IPS-18c (cell line): Measurements from ENCODE around the gene KLHL15.
"Not testable (repeated sequence)": the region's sequence is repeated elsewhere in the genome, so short reads cannot be mapped to it uniquely, and the experiment has no call there.

Experiments
- H3K4me3 ChIP-seq: 2 replicates; pipeline ENCODE4 v1.7.0; 2013; ENCODE audit warnings: low read depth, mild to moderate bottlenecking, low read length, moderate library complexity; ENCODE audit not compliant: insufficient read depth
- H3K9me3 ChIP-seq: one replicate; pipeline ENCODE4 v1.6.1; 2013; ENCODE audit warnings: mild to moderate bottlenecking, low read length, moderate library complexity; ENCODE audit not compliant: control insufficient read depth, insufficient read depth

Gene KLHL15

DNA sequence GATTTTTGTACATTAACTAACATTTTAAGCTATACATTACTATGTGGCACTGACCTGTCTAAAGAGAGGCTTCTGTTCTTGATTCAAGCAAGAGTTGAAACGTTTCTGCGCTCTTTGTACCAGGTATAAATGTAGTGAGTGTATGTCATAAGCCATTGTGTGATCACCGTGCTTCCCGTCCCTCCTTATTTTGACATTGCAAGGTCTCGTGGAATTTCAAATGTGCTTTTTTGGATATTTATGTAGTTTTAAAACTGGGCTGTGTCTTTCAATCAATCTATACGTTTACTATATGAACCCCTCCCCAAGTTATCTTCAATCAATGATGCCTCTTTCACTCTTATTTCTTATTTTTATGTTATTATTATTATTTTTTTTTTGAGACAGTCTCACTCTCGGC lies at the start of gene KLHL15:
KLHL15 (minus strand) TSS at position 101 of the 400 bp plus-strand sequence. CDS start 20,493 bp downstream, outside the sequence.
- Histone ChIP-seq H3K9me3 (no peaks in the 10 kb centered on the region), H3K4me3 (peak within 1 kb of the TSS; percentile 79)

DNA sequence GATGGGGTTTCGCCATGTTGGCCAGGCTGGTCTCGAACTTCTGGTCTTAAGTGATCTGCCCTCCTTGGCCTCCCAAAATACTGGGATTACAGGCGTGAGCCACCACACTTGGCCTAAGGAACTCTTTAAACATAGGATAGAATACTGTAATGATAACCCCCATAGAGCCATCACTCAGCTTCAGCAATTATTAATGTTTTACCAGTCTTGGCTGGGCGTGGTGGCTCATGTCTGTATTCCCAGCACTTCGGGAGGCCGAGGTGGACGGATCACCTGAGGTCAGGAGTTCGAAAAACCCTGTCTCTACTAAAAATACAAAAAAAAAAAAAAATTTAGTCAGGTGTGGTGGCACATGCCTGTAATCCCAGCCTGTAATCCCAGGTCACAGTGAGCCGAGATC lies 42.9 kb upstream of the KLHL15 start:
- no peaks in the 10 kb centered on the region for H3K9me3 ChIP-seq

GRCh38 chrX:24063488-24063887 lies 36.5 kb upstream of the KLHL15 start:
- Histone ChIP-seq H3K4me3 (no peak overlapping the region), H3K9me3 (no peaks in the 10 kb centered on the region)

More for the DNA sequence above, 42.9 kb upstream of the KLHL15 start:
- no peak overlapping the region for H3K4me3 ChIP-seq

- Histone ChIP-seq H3K9me3 (no peaks in the 10 kb centered on the region), H3K4me3 (peak overlapping the region; percentile 84)
These were observed 28.0 kb upstream of the KLHL15 start for GRCh38 chrX:24055043-24055356.

DNA sequence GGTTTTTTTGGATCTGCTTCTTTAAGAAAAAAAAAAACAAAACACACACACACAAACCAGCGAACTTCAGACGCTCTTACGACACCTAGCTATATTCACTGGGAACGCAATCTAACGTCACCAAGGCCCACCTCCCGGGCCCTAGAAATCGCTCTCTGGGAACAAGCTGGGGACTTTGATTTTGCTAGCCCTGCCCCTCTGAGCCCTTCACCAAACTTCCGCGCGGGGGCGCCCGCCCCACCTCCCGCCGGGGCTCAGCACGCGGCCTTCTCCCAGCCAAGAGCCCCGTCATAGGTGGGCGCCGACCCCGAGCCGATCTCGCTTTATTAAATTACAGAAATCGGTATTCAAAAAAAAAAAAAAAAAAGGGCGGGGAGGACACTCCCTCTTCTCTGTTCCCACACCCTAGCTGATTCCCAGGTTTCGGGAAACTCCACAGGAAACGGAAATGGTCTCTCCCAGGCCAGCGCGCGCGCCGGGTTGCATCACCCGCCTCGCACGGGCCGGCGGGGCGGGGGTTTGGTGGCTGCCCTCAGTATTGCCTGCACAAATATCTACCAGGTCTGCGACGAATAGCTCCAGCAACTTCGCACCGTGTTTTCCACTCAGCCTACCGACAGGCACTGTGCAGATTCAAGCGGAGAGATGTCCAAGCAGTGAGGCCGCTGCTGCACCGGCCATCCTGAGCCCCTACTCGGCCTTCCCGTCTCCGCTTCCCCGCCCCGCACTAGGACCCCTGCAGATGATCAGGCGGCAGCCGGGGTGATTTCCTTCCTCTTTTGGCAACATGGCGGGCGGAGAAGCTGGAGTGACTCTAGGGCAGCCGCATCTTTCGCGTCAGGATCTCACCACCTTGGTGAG lies 27.4 kb upstream of the KLHL15 start, which contains the start of gene EIF2S3:
EIF2S3 (plus strand) TSS at position 775 of the 861 bp plus-strand sequence; CDS start at position 788, 13 bp downstream.
- peak within 1 kb of the TSS; percentile 84 for H3K4me3 ChIP-seq
- H3K9me3 ChIP-seq = no peaks in the 10 kb centered on the region

GRCh38 chrX:24050522-24051318 lies 23.7 kb upstream of the KLHL15 start:
- not testable (repeated sequence) for H3K4me3 ChIP-seq

GRCh38 chrX:24049643-24050042 lies 22.7 kb upstream of the KLHL15 start:
- not testable (repeated sequence) for H3K9me3 ChIP-seq, H3K4me3 ChIP-seq

More at GRCh38 chrX:24050522-24051318, 23.7 kb upstream of the KLHL15 start:
- not testable (repeated sequence) for H3K9me3 ChIP-seq

DNA sequence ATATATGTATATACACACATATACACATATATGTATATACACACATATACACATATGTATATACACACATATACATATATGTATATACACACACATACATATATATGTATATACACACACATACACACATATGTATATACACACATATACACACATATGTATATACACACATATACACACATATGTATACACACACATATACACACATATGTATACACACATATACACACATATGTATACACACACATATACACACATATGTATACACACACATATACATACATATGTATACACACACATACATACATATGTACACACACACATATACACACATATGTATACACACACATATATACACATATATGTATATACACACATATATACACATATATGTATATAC lies 19.1 kb upstream of the KLHL15 start:
- H3K9me3 ChIP-seq, H3K4me3 ChIP-seq: not testable (repeated sequence)

DNA sequence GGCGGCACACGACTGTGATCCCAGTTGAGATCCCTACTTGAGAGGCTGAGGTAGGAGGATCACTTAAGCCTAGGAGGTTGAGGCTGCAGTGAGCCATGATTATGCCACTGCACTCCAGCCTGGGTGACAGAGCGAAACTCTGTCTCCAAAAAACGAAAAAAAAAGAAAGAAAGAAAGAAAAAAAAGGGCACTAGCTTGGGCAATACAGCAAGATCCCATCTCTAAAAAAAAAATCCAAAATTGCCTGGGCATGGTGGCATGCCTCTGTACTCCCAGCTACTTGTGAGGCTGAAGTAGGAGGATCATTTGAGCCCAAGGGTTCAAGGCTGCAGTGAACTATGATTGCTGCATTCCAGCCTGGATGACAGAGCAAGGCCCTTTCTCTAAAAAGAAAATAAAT lies 10.7 kb upstream of the KLHL15 start:
- H3K4me3 ChIP-seq = no peak overlapping the region
- no peaks in the 10 kb centered on the region for H3K9me3 ChIP-seq

DNA sequence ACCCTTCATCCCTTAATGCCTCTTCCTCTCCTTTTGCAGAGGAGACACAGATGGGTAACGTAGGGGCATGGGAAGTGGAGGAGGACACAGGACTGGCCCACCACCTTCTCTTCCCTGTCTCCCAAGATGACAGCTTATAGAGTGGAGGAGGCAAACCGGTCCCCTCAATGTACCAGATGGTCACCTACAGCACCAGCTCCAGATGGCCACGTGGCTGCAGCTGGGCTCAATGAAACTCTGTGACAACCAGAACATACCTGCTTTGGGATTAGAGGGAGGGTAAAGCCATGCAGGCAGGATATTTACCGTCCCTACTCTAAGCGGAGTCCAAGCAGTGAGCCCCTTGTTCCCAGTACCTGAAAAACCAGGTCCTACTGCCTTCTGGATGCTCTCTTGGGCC lies 7.5 kb upstream of the KLHL15 start:
- Histone ChIP-seq H3K9me3 (no peaks in the 10 kb centered on the region), H3K4me3 (no peak overlapping the region)

DNA sequence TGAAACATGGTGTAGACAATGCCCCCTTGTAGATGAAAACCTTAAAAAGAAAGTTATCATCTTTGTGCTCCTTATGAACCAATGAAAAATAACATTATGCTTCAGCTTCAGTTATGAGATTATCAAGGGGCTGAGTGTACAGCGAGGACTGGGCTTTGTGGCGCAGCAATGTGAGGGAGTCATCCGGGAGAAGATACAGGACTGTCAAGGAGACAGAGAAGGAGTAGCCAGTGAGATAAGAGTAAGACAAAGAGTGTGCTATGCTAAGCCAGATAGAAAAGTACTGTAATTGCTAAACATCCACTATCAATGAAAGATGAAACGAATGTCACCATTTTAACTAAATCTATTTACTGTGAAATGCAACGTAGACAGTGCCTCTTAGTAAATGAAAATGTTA lies 3.6 kb upstream of the KLHL15 start:
- no peaks in the 10 kb centered on the region for H3K9me3 ChIP-seq
- no peak overlapping the region for H3K4me3 ChIP-seq

DNA sequence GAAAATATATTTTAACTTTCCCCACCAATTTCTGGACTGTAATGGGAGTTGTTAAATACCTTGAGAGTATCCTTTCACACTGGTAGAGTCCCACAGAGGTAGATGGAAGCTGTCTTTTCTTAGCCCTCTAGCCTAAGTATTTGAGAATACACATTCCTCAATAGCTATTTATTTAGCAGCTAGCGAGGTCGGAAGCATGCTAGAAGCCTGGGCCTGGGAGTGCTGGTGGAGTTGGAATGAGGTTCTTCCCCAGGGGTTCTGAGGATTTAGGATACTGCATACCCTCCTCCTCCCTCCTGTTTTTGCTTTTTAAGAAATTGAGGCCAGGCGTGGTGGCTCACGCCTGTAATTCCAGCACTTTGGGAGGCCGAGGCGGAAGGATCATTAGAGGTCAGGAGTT lies 999 bp upstream of the KLHL15 start:
- Histone ChIP-seq H3K4me3 (no peak overlapping the region), H3K9me3 (no peaks in the 10 kb centered on the region)

DNA sequence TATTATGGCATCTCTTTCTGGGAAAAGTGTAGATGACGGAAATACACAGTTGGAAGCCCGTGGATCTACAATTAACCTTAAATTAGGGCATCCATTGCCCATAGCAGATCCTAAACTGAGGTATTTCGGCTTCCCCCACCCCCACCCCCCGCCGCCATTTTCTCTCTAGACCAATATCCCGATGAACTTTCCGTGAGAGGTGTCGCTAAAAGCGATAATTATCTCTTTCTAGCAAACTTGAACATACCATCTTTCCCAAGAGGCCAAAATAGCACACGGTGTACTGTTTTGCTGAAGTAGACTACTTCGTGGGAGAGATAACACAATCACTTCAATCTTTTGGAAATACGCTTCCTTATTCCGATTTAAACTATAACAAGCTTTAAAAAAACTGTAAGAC lies 554 bp downstream of the KLHL15 start:
- Histone ChIP-seq H3K4me3 (peak overlapping the region; percentile 79; the same call in 1 of the 2 replicates), H3K9me3 (no peaks in the 10 kb centered on the region)

DNA sequence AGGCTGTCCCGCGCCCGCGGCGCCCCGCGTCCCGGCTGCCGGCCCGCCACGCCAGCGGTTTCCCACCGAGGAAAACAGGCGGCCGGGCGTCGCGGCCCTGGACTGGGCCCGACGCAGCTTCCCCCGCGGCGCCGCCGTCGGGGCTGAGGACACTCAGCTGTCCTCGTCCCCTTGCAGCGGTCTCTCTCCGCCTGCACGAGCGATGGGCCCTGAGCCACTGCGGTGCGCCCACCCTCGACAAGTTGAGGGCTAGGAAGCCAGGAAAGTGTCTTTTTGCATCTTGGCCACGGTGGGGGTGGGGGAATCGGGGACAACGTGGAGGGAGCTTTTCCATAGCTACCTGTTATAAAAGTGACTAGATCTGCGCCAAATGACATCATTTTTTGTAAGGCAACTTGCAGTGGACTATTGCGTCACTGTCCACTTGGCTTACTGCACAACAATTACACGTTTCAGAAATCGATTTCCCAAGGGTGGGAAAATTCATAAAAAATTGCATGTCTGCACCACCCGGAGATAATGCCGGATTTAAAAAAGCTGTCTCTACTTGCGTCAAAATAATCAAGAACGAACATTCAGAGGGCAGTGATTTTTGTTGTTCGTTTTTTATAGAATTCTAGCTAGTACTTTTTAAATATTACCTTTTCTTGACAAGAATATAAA lies 1.1 kb downstream of the KLHL15 start:
- peak overlapping the region; percentile 79 for H3K4me3 ChIP-seq
- no peaks in the 10 kb centered on the region for H3K9me3 ChIP-seq

- H3K4me3 ChIP-seq = peak overlapping the region; percentile 89
- H3K9me3 ChIP-seq = no peaks in the 10 kb centered on the region
These were observed 1.9 kb downstream of the KLHL15 start for GRCh38 chrX:24024819-24025740.

- Histone ChIP-seq H3K4me3 (peak overlapping the region; percentile 89), H3K9me3 (no peaks in the 10 kb centered on the region)
These were observed 2.9 kb downstream of the KLHL15 start for GRCh38 chrX:24023972-24024669.
